Keratinocyte (primary cell): ENCODE results near the gene ANKRD16. TPM values are rescaled to one million over a fixed set of nuclear protein-coding genes. Genes with fewer than 3 reads are reported as not detected.
A peak's percentile ranks its signal among the peaks of the same experiment; 100 is the strongest.

Source experiments
- DNase-seq: peaks from one replicate; pipeline ENCODE4 v3.0.0-alpha.2; 2011; ENCODE audit warnings: low read depth, missing footprints, low spot score
- FAIRE-seq: peaks from 2 replicates; lab custom pipeline; 2011; peaks lifted over from hg19 to GRCh38; lab: Jason Lieb, UNC
- H2AFZ ChIP-seq: 2 replicates; pipeline ENCODE4 v1.6.0; 2012; ENCODE audit warnings: low read length, control low read depth, inconsistent platforms; ENCODE audit not compliant: control insufficient read depth
- H3K27ac ChIP-seq: 2 replicates; pipeline ENCODE4 v1.5.1; 2011; ENCODE audit warnings: low read length; ENCODE audit not compliant: control insufficient read depth, insufficient read depth
- H3K27me3 ChIP-seq: 3 replicates; pipeline ENCODE4 v1.6.0; 2011; ENCODE audit warnings: low read length; ENCODE audit not compliant: control insufficient read depth, insufficient read depth; ENCODE audit errors: extremely low read depth
- H3K36me3 ChIP-seq, 2 experiments: 2 replicates in 1 of 2; 3 replicates in 1 of 2; pipeline ENCODE4 v1.5.1; 2011; ENCODE audit warnings: low read length in 2 of 2, mild to moderate bottlenecking in 1 of 2; ENCODE audit not compliant: control insufficient read depth in 2 of 2, insufficient read depth in 2 of 2; ENCODE audit errors: extremely low read depth in 1 of 2
- H3K4me1 ChIP-seq: 3 replicates; pipeline ENCODE4 v1.5.1; 2011; ENCODE audit warnings: low read length; ENCODE audit not compliant: control insufficient read depth, insufficient read depth; ENCODE audit errors: extremely low read depth
- H3K4me2 ChIP-seq: 3 replicates; pipeline ENCODE4 v1.6.0; 2011; ENCODE audit warnings: low read depth, low read length; ENCODE audit not compliant: control insufficient read depth, insufficient read depth; ENCODE audit errors: extremely low read depth
- H3K4me3 ChIP-seq, 3 experiments: fragments of 200-600 bp in 1 of 3; sonication (generic) in 1 of 3; 2 replicates in 2 of 3; 3 replicates in 1 of 3; pipeline ENCODE4 v1.5.1; 2011 to 2016; ENCODE audit warnings: low read length in 3 of 3, mild to moderate bottlenecking in 3 of 3, control low read depth in 2 of 3, inconsistent platforms in 1 of 3, low read depth in 1 of 3, mixed read lengths in 1 of 3, mixed run types in 1 of 3, moderate library complexity in 1 of 3; ENCODE audit not compliant: control insufficient read depth in 2 of 3, insufficient read depth in 2 of 3; ENCODE audit errors: extremely low read depth in 1 of 3
- H3K79me2 ChIP-seq: 2 replicates; pipeline ENCODE4 v1.6.0; 2012; ENCODE audit warnings: low read length; ENCODE audit not compliant: control insufficient read depth, insufficient read depth
- H3K9ac ChIP-seq: 3 replicates; pipeline ENCODE4 v1.6.0; 2011; ENCODE audit warnings: low read length; ENCODE audit not compliant: control insufficient read depth, insufficient read depth; ENCODE audit errors: extremely low read depth
- H3K9me1 ChIP-seq: 3 replicates; pipeline ENCODE4 v1.6.0; 2011; ENCODE audit warnings: low read length; ENCODE audit not compliant: control insufficient read depth, insufficient read depth; ENCODE audit errors: extremely low read depth
- H3K9me3 ChIP-seq: 2 replicates; pipeline ENCODE4 v1.5.1; 2012; ENCODE audit warnings: low read depth, low read length; ENCODE audit not compliant: control insufficient read depth
- H4K20me1 ChIP-seq: 3 replicates; pipeline ENCODE4 v1.6.0; 2011; ENCODE audit warnings: low read length; ENCODE audit not compliant: control insufficient read depth, insufficient read depth; ENCODE audit errors: extremely low read depth
- EZH2 ChIP-seq: IDR thresholded peaks from one replicate; pipeline ENCODE4 v1.6.1; 2012; ENCODE audit warnings: inconsistent platforms, mild to moderate bottlenecking, low read length, moderate library complexity
- dilution Hi-C: fragments of 300-500 bp; cut with MboI; formaldehyde crosslinking; loops from one replicate; pipeline ENCODE4 v1.7.0; 2020; ENCODE audit warnings: low sequenced_read_pairs; ENCODE audit not compliant: extremely low pct_ligation_motif_present
- polyA plus RNA-seq, 5 experiments: library from polyadenylated mRNA; depleted of rRNA in 3 of 5; stranded (reverse) in 3 of 5; stranded (forward) in 1 of 5; unstranded in 1 of 5; fragments of >200 nt; gene quantifications; 1 replicate in 1 of 5; 2 replicates in 3 of 5; 3 replicates in 1 of 5; pipeline versions ENCODE4 v1.2.1 to v1.2.3, GENCODE V29; 2011 to 2012; ENCODE audit warnings: missing spikeins in 2 of 5, low read depth in 1 of 5, low replicate concordance in 1 of 5
- TF ChIP-seq, protein P1 (sequence below), 3 experiments: IDR thresholded peaks in 1 of 3; conservative IDR thresholded peaks in 1 of 3; optimal IDR thresholded peaks in 1 of 3; 2 replicates in 2 of 3; 3 replicates in 1 of 3; pipeline versions ENCODE3 to v1.5.1; 2011; ENCODE audit warnings: low read length in 3 of 3, mild to moderate bottlenecking in 3 of 3, moderate library complexity in 2 of 3, control low read depth in 1 of 3, inconsistent platforms in 1 of 3; ENCODE audit not compliant: insufficient read depth in 2 of 3; ENCODE audit errors: extremely low read depth in 1 of 3

ANKRD16 gene
- polyA plus RNA-seq, 1 donor (not counting 4 experiments of a cell fraction or from before 2014, with no cell fraction given): 6.2 TPM

DNA sequence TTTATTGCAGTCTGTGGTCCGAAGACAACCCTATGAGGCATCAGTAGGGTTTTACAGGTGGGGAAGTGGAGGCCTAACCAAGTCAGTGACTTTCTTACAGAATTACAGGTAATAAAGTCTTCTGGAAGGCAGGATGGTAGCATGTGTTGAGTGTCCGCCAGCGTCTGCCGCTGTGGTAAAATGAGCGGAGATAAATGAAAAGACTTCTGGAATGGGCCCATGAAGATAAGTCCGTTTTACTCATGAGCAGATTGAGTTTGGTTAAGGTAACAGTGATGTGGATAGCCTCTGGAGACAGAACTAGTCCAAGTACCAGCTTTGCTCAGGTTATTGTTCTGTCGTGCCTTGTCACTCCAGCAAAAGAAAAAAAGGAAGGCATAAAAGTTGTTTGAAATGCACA is 1.3 kb upstream of the ANKRD16 start:
- Histone ChIP-seq H3K27ac (peak overlapping the region; percentile 79), H3K27me3 (no peaks in the 10 kb centered on the region), H3K4me1 (peaks cover 29% of the 10 kb centered on the region), H4K20me1 (peaks cover 4% of the 10 kb centered on the region), H3K79me2 (peaks cover 64% of the 10 kb centered on the region), H3K9me3 (no peaks in the 10 kb centered on the region), H3K4me2 (peak overlapping the region; percentile 92), H3K9me1 (peaks cover 7% of the 10 kb centered on the region), H3K36me3 (peaks cover 8 to 22% of the 10 kb centered on the region in 2 experiments), H3K9ac (peak overlapping the region; percentile 89), H2AFZ (peak overlapping the region; percentile 70), H3K4me3 (peak overlapping the region; percentile 73 to 93 (median 91))
- FAIRE-seq (no peak), DNase-seq (no peak)
- TF ChIP-seq, protein P1, sequence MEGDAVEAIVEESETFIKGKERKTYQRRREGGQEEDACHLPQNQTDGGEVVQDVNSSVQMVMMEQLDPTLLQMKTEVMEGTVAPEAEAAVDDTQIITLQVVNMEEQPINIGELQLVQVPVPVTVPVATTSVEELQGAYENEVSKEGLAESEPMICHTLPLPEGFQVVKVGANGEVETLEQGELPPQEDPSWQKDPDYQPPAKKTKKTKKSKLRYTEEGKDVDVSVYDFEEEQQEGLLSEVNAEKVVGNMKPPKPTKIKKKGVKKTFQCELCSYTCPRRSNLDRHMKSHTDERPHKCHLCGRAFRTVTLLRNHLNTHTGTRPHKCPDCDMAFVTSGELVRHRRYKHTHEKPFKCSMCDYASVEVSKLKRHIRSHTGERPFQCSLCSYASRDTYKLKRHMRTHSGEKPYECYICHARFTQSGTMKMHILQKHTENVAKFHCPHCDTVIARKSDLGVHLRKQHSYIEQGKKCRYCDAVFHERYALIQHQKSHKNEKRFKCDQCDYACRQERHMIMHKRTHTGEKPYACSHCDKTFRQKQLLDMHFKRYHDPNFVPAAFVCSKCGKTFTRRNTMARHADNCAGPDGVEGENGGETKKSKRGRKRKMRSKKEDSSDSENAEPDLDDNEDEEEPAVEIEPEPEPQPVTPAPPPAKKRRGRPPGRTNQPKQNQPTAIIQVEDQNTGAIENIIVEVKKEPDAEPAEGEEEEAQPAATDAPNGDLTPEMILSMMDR (optimal IDR thresholded peaks at IDR 0.05 in 1 of 3, IDR thresholded peaks at IDR 0.05 in 1 of 3, conservative IDR thresholded peaks at IDR 0.05 in 1 of 3; ENCODE audit: extremely low read depth in 1 of 3, insufficient read depth in 2 of 3, low read length in 3 of 3): no peak
- no peak for TF ChIP-seq EZH2
- dilution Hi-C loops: no loop called here

DNA sequence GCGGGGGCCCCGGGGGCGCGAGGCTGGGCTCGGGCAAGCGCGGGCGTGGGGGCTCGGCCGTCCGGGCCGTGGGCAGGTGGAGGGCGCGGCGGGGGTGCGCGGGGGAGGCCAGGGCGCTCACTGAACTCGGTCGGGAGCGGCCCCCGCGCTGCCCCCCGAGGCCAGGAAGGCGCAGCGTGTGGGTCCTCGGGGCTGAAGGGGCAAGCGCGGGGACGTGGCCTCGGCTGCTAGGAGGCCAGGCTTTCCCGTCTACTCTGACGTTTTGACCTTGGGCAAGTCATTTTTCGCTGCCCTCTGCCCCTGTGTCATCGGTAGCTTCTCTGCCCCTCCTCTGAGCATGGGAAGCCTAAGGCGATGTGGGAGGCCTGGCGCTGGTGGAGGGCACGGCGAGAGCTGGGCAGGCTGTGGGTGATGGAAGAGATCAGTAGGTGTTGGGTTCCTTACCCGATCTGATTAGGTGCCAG is 791 bp upstream of the ANKRD16 start:
- H3K79me2 ChIP-seq: peaks cover 59% of the 10 kb centered on the region
- H3K9me1 ChIP-seq: peaks cover 5% of the 10 kb centered on the region
- H2AFZ ChIP-seq: peak overlapping the region; percentile 70
- no peak for DNase-seq
- H3K27me3 ChIP-seq: no peaks in the 10 kb centered on the region
- dilution Hi-C loops: no loop called here
- peaks cover 5 to 22% of the 10 kb centered on the region in 2 experiments for H3K36me3 ChIP-seq
- H4K20me1 ChIP-seq: no peaks in the 10 kb centered on the region
- TF ChIP-seq, protein P1 (optimal IDR thresholded peaks at IDR 0.05 in 1 of 3, IDR thresholded peaks at IDR 0.05 in 1 of 3, conservative IDR thresholded peaks at IDR 0.05 in 1 of 3; ENCODE audit: extremely low read depth in 1 of 3, insufficient read depth in 2 of 3, low read length in 3 of 3): no peak
- TF ChIP-seq EZH2: no peak
- H3K9me3 ChIP-seq: no peaks in the 10 kb centered on the region
- no peak for FAIRE-seq
- H3K4me2 ChIP-seq: peak overlapping the region; percentile 92
- peak overlapping the region; percentile 73 to 93 (median 91) for H3K4me3 ChIP-seq
- peak overlapping the region; percentile 89 for H3K9ac ChIP-seq
- H3K4me1 ChIP-seq: peaks cover 29% of the 10 kb centered on the region
- H3K27ac ChIP-seq: peak overlapping the region; percentile 79
